Kidney epithelial cell (primary cell): Measurements from ENCODE around the gene CATSPER3. TPM values are rescaled to one million over a fixed set of nuclear protein-coding genes. Genes with fewer than 3 reads are reported as not detected.

Experiments
- DNase-seq: peaks from one replicate; pipeline ENCODE4 v3.0.0-alpha.2; 2010; ENCODE audit warnings: low read depth
- H3K27me3 ChIP-seq: 2 replicates; pipeline ENCODE4 v1.6.0; 2011; ENCODE audit warnings: low read length; ENCODE audit not compliant: control insufficient read depth, insufficient read depth
- H3K36me3 ChIP-seq: 2 replicates; pipeline ENCODE4 v1.5.1; 2011; ENCODE audit warnings: low read length; ENCODE audit not compliant: control insufficient read depth, insufficient read depth
- H3K4me3 ChIP-seq: 2 replicates; pipeline ENCODE4 v1.5.1; 2011; ENCODE audit warnings: low read depth, mild to moderate bottlenecking, control low read depth, low read length
- total RNA-seq: library from RNA; depleted of rRNA; stranded (reverse); fragments of >200 nt; gene quantifications from 2 replicates; pipeline ENCODE4 v1.2.3, GENCODE V29; 2015
- TF ChIP-seq, protein P1 (sequence below): IDR thresholded peaks from 2 replicates; pipeline ENCODE4 v1.5.1; 2011; ENCODE audit warnings: mild to moderate bottlenecking, moderate library complexity, low read length, control low read depth, inconsistent platforms; ENCODE audit not compliant: insufficient read depth, poor library complexity, severe bottlenecking

Gene CATSPER3
- total RNA-seq, 1 donor from 2014 or later = 0.13 TPM

DNA sequence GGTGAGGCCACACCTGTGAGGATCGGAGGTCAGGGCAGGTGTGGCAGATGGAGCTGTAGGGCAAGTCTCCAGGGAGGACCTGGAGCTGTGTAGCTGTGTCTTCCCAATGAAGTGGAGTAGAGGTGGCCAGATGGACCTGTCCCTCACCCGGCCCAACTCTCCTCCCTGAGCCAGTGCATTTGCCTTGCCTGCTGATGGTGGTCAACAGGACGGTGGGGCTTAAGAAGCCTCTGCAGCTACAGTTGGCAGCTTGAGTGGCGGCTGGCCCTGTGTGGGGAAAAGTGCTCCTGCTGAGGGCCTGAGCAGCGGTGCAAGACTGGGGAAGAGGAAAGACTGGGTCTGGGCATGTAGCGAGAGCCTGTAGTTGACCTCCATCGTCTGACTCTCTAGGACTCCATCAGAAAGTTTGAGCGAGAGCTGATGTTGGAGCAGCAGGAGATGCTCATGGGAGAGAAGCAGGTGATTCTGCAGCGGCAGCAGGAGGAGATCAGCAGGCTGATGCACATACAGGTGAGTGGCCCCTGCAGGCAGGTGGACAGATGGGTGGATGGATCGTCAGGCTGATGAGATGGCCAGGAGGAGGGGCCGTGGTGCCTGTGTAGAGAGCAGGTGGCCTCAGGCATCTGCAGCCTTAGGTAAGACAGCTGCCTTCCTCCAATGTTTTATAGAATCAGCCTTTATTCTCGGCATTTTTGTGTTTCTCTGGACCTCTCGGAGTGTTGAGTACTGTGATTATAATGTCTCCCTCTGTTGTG, 41.5 kb downstream of the CATSPER3 start:
- TF ChIP-seq, protein P1, sequence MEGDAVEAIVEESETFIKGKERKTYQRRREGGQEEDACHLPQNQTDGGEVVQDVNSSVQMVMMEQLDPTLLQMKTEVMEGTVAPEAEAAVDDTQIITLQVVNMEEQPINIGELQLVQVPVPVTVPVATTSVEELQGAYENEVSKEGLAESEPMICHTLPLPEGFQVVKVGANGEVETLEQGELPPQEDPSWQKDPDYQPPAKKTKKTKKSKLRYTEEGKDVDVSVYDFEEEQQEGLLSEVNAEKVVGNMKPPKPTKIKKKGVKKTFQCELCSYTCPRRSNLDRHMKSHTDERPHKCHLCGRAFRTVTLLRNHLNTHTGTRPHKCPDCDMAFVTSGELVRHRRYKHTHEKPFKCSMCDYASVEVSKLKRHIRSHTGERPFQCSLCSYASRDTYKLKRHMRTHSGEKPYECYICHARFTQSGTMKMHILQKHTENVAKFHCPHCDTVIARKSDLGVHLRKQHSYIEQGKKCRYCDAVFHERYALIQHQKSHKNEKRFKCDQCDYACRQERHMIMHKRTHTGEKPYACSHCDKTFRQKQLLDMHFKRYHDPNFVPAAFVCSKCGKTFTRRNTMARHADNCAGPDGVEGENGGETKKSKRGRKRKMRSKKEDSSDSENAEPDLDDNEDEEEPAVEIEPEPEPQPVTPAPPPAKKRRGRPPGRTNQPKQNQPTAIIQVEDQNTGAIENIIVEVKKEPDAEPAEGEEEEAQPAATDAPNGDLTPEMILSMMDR = no peak
- no peak overlapping the region for H3K4me3 ChIP-seq
- H3K36me3 ChIP-seq = no peaks in the 10 kb centered on the region
- H3K27me3 ChIP-seq = no peaks in the 10 kb centered on the region
- no peak for DNase-seq

DNA sequence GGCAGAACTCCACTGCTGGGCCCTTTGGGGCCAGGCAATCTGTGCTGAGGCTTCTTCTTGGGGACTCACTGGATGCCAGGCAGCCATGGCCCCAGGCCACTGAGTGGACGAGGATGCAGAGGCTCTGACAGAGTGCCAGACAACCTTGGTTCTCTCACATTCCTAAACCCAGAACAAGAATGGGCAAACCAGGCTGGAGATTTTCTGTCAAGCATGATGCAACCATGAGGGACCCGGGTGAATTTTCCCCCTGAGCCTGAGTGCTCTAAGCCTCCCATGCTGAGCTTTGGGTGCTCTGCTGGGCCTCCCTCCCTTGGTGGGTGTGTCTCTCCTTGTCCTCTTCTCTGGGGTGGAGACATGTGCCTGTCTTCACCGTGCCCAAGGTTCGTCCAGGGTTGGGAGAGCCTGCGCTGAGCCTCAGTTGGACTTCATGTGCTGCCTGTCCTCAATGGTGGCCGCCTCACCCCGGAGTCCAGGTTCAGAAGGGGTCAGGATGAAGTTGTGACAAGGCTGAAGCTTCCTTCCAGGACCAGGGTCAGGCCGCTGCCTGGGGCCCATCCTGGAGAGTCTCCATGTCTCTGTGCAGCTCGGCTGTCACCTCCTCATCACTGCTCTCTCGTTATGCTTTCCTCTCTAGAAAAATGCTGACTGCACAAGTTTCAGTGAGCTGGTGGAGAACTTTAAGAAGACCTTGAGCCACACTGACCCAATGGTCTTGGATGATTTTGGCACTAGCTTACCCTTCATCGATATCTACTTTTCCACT, 42.2 kb downstream of the CATSPER3 start:
- TF ChIP-seq, protein P1 = no peak
- no peak for DNase-seq
- H3K4me3 ChIP-seq = no peak overlapping the region
- no peaks in the 10 kb centered on the region for H3K27me3 ChIP-seq
- H3K36me3 ChIP-seq = no peaks in the 10 kb centered on the region

DNA sequence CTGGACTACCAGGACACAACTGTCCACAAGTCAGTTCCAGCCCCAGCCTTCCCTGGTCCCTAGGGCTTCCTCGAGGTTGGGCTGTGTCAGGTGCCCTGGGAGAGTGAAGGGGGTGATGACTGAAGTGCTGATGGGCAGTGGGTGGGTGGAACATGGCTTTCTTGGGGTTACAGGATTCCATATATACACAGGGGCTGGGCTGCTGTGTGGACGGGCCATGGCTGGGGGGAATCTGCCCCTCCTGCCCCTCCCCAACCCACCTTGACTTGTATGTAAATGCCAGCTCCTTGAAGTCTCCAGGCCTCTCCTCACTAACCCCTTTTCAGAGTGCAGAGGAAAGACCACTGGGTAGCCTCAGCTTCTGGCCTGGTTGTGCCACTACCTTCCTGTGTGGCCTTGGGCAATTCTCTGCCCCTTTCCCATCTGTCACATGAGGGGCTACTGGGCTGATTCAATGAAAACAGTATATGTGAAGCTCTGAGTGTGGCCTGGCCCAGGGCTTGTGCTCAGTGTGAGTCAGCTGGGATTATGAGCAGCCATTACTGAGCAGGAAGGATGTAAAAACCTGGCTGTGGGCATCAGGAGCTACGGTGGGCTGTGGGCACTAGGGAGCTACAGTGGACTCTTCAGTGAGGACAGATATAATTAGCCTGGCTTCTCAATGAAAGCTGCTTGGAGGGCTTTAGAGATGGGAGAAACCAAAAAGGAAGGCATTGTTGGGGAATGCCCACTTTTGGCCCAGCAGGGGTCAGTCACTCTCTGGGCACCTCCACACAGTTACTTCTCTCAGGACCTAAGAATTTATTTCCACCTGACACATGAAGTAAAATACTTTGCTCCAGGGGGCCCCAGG, 43.0 kb downstream of the CATSPER3 start:
- no peak for DNase-seq
- no peak overlapping the region for H3K4me3 ChIP-seq
- no peaks in the 10 kb centered on the region for H3K27me3 ChIP-seq
- TF ChIP-seq, protein P1 = no peak
- no peaks in the 10 kb centered on the region for H3K36me3 ChIP-seq

DNA sequence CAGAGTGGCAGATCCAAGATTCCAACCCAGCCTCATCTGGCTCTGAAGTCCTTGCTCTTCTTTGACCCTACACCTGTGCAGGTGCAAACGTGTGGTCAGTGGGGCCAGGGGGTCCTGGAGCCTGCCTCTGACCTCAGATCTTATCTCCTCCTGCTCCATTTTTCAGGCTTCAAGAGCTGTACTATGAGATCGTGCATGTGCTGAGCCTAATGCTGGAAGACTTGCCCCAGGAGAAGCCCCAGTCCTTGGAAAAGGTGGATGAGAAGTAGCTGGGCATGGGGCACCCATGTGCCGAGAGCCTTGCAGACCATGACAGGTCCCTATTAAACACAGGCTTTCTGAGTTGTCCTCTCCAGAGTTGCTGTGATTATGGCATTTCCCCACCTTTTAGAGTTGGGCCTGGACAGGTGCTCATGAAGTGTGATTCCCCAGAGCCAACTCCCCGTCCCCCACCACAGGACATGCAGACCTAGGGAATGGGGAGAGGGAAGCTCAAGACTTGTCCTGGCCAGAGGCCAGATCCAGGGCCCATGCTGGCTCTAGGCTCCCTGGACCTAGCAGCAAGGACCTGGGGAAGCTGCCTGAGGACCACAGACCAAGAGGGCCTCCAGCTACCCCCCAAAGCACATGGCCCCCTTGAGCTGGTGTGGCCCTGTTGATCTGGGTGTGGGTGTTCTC, 43.8 kb downstream of the CATSPER3 start:
- Histone ChIP-seq H3K4me3 (no peak overlapping the region), H3K27me3 (no peaks in the 10 kb centered on the region), H3K36me3 (no peaks in the 10 kb centered on the region)
- DNase-seq = no peak
- TF ChIP-seq, protein P1 = no peak

DNA sequence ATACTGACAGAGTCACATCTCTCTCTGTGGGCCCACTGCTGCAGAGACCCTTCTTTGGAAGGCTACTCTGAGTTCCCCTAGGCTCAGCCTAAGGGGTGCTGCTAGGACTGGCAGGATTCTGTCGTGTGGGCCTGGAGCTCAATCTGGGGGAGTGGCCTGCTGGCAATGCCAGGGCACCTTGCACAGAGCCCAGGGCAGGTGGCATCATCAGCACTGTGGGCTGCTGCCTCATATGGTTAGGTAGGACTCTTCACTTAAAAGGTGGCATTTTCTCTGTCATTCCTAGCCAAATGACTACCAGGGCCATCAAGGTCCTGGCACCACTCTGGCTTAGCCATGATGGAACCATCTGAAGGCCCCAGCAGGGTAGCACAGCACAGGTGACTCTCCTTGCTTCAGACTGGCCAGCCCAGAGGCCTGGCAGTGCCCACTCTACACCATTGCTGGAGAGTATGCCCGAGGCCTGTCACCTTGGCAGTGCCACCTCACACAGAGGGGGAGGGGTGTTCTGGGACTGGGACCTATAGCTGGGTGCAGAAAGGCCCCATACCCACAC, 44.4 kb downstream of the CATSPER3 start:
- DNase-seq = no peak
- TF ChIP-seq, protein P1 = no peak
- H3K27me3 ChIP-seq = no peaks in the 10 kb centered on the region
- no peak overlapping the region for H3K4me3 ChIP-seq
- H3K36me3 ChIP-seq = no peaks in the 10 kb centered on the region
